ENCODE data around the gene AHNAK2.

The AHNAK2 gene

DNA sequence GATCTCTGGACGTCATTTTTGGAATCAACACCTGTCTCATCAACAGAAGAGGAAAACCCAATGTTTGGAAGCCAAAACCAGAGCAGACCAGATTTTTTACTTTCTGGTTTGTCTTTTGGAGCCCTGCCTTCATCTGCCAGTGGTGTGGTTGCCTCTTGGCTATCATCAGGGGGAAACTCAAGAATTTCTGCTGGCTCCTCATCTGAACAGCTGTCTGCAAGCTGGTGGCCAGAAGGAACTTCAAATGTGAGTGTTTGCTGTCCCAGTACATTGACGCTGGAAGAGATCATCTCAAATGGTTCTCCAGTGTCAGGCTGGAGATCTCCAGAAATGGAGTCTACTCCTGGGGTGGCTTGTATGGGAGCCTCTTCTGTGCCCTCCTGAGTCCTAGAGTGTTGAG is 39.7 kb downstream of the AHNAK2 start (continued):
- TF ChIP-seq, protein P1, sequence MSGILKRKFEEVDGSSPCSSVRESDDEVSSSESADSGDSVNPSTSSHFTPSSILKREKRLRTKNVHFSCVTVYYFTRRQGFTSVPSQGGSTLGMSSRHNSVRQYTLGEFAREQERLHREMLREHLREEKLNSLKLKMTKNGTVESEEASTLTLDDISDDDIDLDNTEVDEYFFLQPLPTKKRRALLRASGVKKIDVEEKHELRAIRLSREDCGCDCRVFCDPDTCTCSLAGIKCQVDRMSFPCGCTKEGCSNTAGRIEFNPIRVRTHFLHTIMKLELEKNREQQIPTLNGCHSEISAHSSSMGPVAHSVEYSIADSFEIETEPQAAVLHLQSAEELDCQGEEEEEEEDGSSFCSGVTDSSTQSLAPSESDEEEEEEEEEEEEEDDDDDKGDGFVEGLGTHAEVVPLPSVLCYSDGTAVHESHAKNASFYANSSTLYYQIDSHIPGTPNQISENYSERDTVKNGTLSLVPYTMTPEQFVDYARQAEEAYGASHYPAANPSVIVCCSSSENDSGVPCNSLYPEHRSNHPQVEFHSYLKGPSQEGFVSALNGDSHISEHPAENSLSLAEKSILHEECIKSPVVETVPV (CRISPR knock-in tag; IDR thresholded peaks at IDR 0.05) = no peak

DNA sequence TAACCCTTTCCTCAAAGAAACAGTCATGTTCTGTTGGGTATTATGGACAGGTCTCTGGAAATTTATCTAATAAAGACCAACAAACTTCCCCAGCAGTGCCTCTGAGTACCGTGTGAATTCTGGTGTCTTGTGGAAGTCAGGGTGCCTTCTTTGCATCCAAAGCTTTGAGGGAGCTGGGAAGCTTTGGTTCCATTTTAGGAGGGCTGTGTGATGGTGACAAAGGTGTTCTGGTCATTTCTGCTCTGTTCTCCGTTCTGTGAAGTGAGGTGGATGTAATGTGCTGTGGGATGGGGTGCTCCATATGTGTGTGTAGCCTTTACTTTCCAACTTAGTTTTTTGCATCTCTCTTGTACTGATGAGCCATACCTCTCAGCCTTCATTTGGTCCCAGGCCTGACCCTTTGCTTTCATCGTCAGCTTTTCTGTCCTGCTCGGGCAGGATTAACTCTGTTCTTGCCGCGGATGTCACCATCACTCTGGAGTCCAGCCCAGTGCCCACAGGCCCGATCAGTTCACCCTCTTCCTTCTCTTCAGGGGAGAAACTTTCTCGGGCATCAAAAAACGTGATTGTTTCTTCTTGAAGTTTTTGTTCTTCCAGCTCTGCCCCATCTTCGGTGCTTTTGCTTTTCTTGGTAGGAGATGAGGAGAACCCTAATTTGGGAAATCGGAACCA is 40.3 kb downstream of the AHNAK2 start:
- no peak for ATAC-seq
- TF ChIP-seq OSR1 (CRISPR knock-in tag; IDR thresholded peaks at IDR 0.05) (no peak), ZNF565 (CRISPR knock-in tag; conservative IDR thresholded peaks at IDR 0.05; ENCODE audit: low read depth) (no peak), ZNF70 (CRISPR knock-in tag; IDR thresholded peaks at IDR 0.05) (no peak), SNAI2 (CRISPR knock-in tag; IDR thresholded peaks at IDR 0.05) (no peak), BACH2 (CRISPR knock-in tag; IDR thresholded peaks at IDR 0.05; ENCODE audit: borderline replicate concordance) (no peak), TOX (CRISPR knock-in tag; IDR thresholded peaks at IDR 0.05; ENCODE audit: borderline replicate concordance) (no peak), ISL1 (CRISPR knock-in tag; IDR thresholded peaks at IDR 0.05) (no peak), GLIS3 (CRISPR knock-in tag; IDR thresholded peaks at IDR 0.05) (no peak), RARB (CRISPR knock-in tag; IDR thresholded peaks at IDR 0.05) (no peak), CSDC2 (CRISPR knock-in tag; IDR thresholded peaks at IDR 0.05) (no peak)
- TF ChIP-seq, protein P2, sequence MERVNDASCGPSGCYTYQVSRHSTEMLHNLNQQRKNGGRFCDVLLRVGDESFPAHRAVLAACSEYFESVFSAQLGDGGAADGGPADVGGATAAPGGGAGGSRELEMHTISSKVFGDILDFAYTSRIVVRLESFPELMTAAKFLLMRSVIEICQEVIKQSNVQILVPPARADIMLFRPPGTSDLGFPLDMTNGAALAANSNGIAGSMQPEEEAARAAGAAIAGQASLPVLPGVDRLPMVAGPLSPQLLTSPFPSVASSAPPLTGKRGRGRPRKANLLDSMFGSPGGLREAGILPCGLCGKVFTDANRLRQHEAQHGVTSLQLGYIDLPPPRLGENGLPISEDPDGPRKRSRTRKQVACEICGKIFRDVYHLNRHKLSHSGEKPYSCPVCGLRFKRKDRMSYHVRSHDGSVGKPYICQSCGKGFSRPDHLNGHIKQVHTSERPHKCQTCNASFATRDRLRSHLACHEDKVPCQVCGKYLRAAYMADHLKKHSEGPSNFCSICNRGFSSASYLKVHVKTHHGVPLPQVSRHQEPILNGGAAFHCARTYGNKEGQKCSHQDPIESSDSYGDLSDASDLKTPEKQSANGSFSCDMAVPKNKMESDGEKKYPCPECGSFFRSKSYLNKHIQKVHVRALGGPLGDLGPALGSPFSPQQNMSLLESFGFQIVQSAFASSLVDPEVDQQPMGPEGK (CRISPR knock-in tag; IDR thresholded peaks at IDR 0.05; ENCODE audit: borderline replicate concordance) = no peak
- TF ChIP-seq, protein P3, sequence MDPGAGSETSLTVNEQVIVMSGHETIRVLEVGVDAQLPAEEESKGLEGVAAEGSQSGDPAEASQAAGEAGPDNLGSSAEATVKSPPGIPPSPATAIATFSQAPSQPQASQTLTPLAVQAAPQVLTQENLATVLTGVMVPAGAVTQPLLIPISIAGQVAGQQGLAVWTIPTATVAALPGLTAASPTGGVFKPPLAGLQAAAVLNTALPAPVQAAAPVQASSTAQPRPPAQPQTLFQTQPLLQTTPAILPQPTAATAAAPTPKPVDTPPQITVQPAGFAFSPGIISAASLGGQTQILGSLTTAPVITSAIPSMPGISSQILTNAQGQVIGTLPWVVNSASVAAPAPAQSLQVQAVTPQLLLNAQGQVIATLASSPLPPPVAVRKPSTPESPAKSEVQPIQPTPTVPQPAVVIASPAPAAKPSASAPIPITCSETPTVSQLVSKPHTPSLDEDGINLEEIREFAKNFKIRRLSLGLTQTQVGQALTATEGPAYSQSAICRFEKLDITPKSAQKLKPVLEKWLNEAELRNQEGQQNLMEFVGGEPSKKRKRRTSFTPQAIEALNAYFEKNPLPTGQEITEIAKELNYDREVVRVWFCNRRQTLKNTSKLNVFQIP (CRISPR knock-in tag; IDR thresholded peaks at IDR 0.05; ENCODE audit: borderline replicate concordance, low read depth) = no peak
- TF ChIP-seq, protein P1 (CRISPR knock-in tag; IDR thresholded peaks at IDR 0.05) = no peak
- TF ChIP-seq, protein P4, sequence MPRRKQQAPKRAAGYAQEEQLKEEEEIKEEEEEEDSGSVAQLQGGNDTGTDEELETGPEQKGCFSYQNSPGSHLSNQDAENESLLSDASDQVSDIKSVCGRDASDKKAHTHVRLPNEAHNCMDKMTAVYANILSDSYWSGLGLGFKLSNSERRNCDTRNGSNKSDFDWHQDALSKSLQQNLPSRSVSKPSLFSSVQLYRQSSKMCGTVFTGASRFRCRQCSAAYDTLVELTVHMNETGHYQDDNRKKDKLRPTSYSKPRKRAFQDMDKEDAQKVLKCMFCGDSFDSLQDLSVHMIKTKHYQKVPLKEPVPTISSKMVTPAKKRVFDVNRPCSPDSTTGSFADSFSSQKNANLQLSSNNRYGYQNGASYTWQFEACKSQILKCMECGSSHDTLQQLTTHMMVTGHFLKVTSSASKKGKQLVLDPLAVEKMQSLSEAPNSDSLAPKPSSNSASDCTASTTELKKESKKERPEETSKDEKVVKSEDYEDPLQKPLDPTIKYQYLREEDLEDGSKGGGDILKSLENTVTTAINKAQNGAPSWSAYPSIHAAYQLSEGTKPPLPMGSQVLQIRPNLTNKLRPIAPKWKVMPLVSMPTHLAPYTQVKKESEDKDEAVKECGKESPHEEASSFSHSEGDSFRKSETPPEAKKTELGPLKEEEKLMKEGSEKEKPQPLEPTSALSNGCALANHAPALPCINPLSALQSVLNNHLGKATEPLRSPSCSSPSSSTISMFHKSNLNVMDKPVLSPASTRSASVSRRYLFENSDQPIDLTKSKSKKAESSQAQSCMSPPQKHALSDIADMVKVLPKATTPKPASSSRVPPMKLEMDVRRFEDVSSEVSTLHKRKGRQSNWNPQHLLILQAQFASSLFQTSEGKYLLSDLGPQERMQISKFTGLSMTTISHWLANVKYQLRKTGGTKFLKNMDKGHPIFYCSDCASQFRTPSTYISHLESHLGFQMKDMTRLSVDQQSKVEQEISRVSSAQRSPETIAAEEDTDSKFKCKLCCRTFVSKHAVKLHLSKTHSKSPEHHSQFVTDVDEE (CRISPR knock-in tag; IDR thresholded peaks at IDR 0.05) = no peak

DNA sequence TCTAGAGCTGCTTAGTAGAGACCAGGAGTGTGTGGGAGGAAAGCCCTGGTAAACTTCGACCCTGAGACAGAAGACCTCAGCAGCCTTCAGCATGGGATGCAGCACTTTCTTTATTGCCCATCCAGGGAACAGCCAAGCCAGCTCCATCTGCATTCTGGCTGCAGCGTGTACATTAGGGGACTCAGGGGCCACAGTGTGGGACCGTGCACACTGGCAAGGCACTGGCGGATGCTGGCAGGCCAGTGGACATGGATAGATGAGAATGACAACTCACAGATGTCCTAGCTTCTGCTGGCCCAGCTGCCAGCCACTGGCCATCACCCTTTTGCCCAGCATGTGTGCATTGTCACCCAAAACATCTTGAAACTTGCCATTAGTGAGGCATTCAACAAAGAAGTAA is 41.0 kb downstream of the AHNAK2 start:
- no peak for ATAC-seq
- TF ChIP-seq GLIS3 (CRISPR knock-in tag; IDR thresholded peaks at IDR 0.05) (no peak), CSDC2 (CRISPR knock-in tag; IDR thresholded peaks at IDR 0.05) (no peak), ZNF8 (CRISPR knock-in tag; IDR thresholded peaks at IDR 0.05) (no peak), ZNF565 (CRISPR knock-in tag; conservative IDR thresholded peaks at IDR 0.05; ENCODE audit: low read depth) (no peak), TCF4 (CRISPR knock-in tag; IDR thresholded peaks at IDR 0.05; ENCODE audit: borderline replicate concordance) (no peak), BACH2 (CRISPR knock-in tag; IDR thresholded peaks at IDR 0.05; ENCODE audit: borderline replicate concordance) (no peak), ESRRG (CRISPR knock-in tag; IDR thresholded peaks at IDR 0.05) (no peak), ZFP30 (CRISPR knock-in tag; IDR thresholded peaks at IDR 0.05) (no peak), ZFP3 (CRISPR knock-in tag; IDR thresholded peaks at IDR 0.05) (no peak), ISL1 (CRISPR knock-in tag; IDR thresholded peaks at IDR 0.05) (no peak), PPARA (CRISPR knock-in tag; IDR thresholded peaks at IDR 0.05; ENCODE audit: borderline replicate concordance) (no peak), SNAI2 (CRISPR knock-in tag; IDR thresholded peaks at IDR 0.05) (no peak)
- TF ChIP-seq, protein P1 (CRISPR knock-in tag; IDR thresholded peaks at IDR 0.05) = no peak
- TF ChIP-seq, protein P4 (CRISPR knock-in tag; IDR thresholded peaks at IDR 0.05) = no peak
- TF ChIP-seq, protein P5, sequence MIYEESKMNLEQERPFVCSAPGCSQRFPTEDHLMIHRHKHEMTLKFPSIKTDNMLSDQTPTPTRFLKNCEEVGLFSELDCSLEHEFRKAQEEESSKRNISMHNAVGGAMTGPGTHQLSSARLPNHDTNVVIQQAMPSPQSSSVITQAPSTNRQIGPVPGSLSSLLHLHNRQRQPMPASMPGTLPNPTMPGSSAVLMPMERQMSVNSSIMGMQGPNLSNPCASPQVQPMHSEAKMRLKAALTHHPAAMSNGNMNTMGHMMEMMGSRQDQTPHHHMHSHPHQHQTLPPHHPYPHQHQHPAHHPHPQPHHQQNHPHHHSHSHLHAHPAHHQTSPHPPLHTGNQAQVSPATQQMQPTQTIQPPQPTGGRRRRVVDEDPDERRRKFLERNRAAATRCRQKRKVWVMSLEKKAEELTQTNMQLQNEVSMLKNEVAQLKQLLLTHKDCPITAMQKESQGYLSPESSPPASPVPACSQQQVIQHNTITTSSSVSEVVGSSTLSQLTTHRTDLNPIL (CRISPR knock-in tag; IDR thresholded peaks at IDR 0.05; ENCODE audit: low read depth) = no peak

All from SK-N-SH treated with all-trans-retinoic acid at 6 μM for 48 hours (cell line).